Superior temporal gyrus (tissue), 1 donor: ENCODE measurements around the gene CA10.

Experiments used
- DNase-seq: peaks from one replicate; pipeline ENCODE4 v3.0.0-alpha.2; 2016; ENCODE audit errors: extremely low spot score

CA10 gene

GRCh38 chr17:52048137-52048898, 110.2 kb downstream of the CA10 start:
- DNase-seq: no peak

GRCh38 chr17:52047086-52047485, 111.4 kb downstream of the CA10 start:
- no peak for DNase-seq

GRCh38 chr17:52041123-52041617, 117.3 kb downstream of the CA10 start:
- DNase-seq: no peak

GRCh38 chr17:52036416-52036815, 122.1 kb downstream of the CA10 start:
- DNase-seq: no peak

GRCh38 chr17:52035336-52035915, 123.1 kb downstream of the CA10 start:
- DNase-seq: peak; percentile 74

GRCh38 chr17:52032454-52032853, 126.1 kb downstream of the CA10 start:
- DNase-seq: no peak

- no peak for DNase-seq
These were observed 128.5 kb downstream of the CA10 start for GRCh38 chr17:52030052-52030451.

- no peak for DNase-seq
These were observed 130.8 kb downstream of the CA10 start for GRCh38 chr17:52027620-52028295.

- DNase-seq: no peak
These were observed 131.4 kb downstream of the CA10 start for GRCh38 chr17:52027081-52027480.

GRCh38 chr17:52026075-52026474, 132.4 kb downstream of the CA10 start:
- DNase-seq: no peak

- DNase-seq: no peak
These were observed 133.3 kb downstream of the CA10 start for GRCh38 chr17:52025236-52025635.

- no peak for DNase-seq
These were observed 134.1 kb downstream of the CA10 start for GRCh38 chr17:52024300-52024870.

- no peak for DNase-seq
These were observed 147.4 kb downstream of the CA10 start for GRCh38 chr17:52011064-52011463.

GRCh38 chr17:51999654-52000053, 158.9 kb downstream of the CA10 start:
- DNase-seq: no peak

- no peak for DNase-seq
These were observed 160.8 kb downstream of the CA10 start for GRCh38 chr17:51997723-51998122.

- DNase-seq: no peak
These were observed 162.6 kb downstream of the CA10 start for GRCh38 chr17:51995797-51996403.

GRCh38 chr17:51992864-51993416, 165.6 kb downstream of the CA10 start:
- no peak for DNase-seq

- DNase-seq: no peak
These were observed 187.4 kb downstream of the CA10 start for GRCh38 chr17:51971121-51971520.

- no peak for DNase-seq
These were observed 196.8 kb downstream of the CA10 start for GRCh38 chr17:51961689-51962088.

- DNase-seq: peak; percentile 38
These were observed 200.7 kb downstream of the CA10 start for GRCh38 chr17:51957786-51958185.

GRCh38 chr17:51955245-51955644, 203.3 kb downstream of the CA10 start:
- no peak for DNase-seq
